ENCODE data around the gene NUDT22. TPM values are rescaled to one million over a fixed set of nuclear protein-coding genes. Genes with fewer than 3 reads are reported as not detected.

Gene NUDT22
- total and polyA plus RNA-seq, 2 of the 4 experiments (the other 2 are of a cell fraction), result 21.3 to 44.6 TPM

GRCh38 chr11:64210301-64211020, 15.6 kb upstream of the NUDT22 start (continued):
- TF ChIP-seq RFX5 (IDR thresholded peaks at IDR 0.05; ENCODE audit: low read depth, low read length) (no peak), MAFK (IDR thresholded peaks at IDR 0.05; ENCODE audit: low read depth, low read length) (no peak)

GRCh38 chr11:64211181-64211872, 14.7 kb upstream of the NUDT22 start:
- POLR2A ChIA-PET (ENCODE audit: unreplicated experiment), result no interaction called here
- no peak overlapping the region for H2AFZ ChIP-seq (replicated peaks; ENCODE audit: low read length, poor library complexity)
- no peak overlapping the region for H3K4me3 ChIP-seq (ENCODE audit: insufficient read depth, low read depth, low read length)
- no peak overlapping the region for H2BK5ac ChIP-seq (ENCODE audit: low read depth, low read length, poor library complexity, severe bottlenecking)
- peaks cover 7% of the 10 kb centered on the region for H3K36me3 ChIP-seq (ENCODE audit: control insufficient read depth, insufficient read depth, low read length)
- no peak overlapping the region for H2BK15ac ChIP-seq (ENCODE audit: low read depth, low read length)
- ATAC-seq (ENCODE audit: low read depth), result no peak
- H3K9me3 ChIP-seq (ENCODE audit: control insufficient read depth, insufficient read depth, low read length), result no peaks in the 10 kb centered on the region
- no peak overlapping the region for H3K14ac ChIP-seq (replicated peaks; ENCODE audit: low read depth, low read length)
- CTCF ChIA-PET, result no interaction called here
- no peak overlapping the region for H3K18ac ChIP-seq (ENCODE audit: low read depth, low read length)
- H4K8ac ChIP-seq (ENCODE audit: low read depth in 2 of 2, low read length in 2 of 2), result no peak overlapping the region
- peaks cover 0 to 17% of the 10 kb centered on the region in 2 experiments; a peak in 2 of 4 replicates for H3K79me1 ChIP-seq (ENCODE audit: low read depth in 1 of 2, low read length in 2 of 2)
- no peaks in the 10 kb centered on the region; the same call in 1 of the 2 replicates for H3K9me1 ChIP-seq (ENCODE audit: insufficient read depth, low read length)
- no peaks in the 10 kb centered on the region; the same call in 1 of the 2 replicates for H4K20me1 ChIP-seq (ENCODE audit: insufficient read depth, low read length)
- H3K4me1 ChIP-seq (ENCODE audit: control insufficient read depth, insufficient read depth, low read length), result peaks cover 10% of the 10 kb centered on the region
- WGBS, 2 experiments (ENCODE audit: extremely low coverage in 2 of 2, insufficient read length in 1 of 2), result 97% methylated on average over 4 of the region's 30 CpGs; no CpG with 5 or more reads in 1 of the 2 experiments
- H2BK120ac ChIP-seq (ENCODE audit: low read depth, low read length), result no peak overlapping the region
- in situ Hi-C loops (cut with MboI; ENCODE audit: low sequenced_read_pairs), result no loop called here
- H4K91ac ChIP-seq (ENCODE audit: insufficient read depth, low read depth, low read length), result no peak overlapping the region
- H3K56ac ChIP-seq (ENCODE audit: extremely low read depth, insufficient read depth, low read length), result no peak overlapping the region
- no peak for DNase-seq
- H3K9ac ChIP-seq (ENCODE audit: low read depth, low read length), result no peak overlapping the region
- BruUV-seq (replicated peaks), result no TSS peak
- H3K4me2 ChIP-seq (ENCODE audit: low read depth, low read length), result no peak overlapping the region
- dilution Hi-C loops (cut with HindIII; ENCODE audit: low sequenced_read_pairs, unreplicated experiment), result no loop called here
- no peaks in the 10 kb centered on the region for H3K27me3 ChIP-seq (ENCODE audit: control insufficient read depth, insufficient read depth, low read length)
- H3K4ac ChIP-seq (ENCODE audit: low read depth, low read length), result no peak overlapping the region
- no peak overlapping the region for H3K27ac ChIP-seq (ENCODE audit: insufficient read depth, low read length)
- intact Hi-C loops (cut with micrococcal nuclease), result no loop called here
- H4K5ac ChIP-seq (ENCODE audit: low read depth, low read length), result no peak overlapping the region
- H2BK20ac ChIP-seq (ENCODE audit: low read depth, low read length), result no peak overlapping the region
- H3K23ac ChIP-seq (ENCODE audit: low read depth, low read length), result no peak overlapping the region
- H2AK9ac ChIP-seq (replicated peaks; ENCODE audit: low read depth, low read length, poor library complexity), result no peak overlapping the region
- no peak overlapping the region for H2AK5ac ChIP-seq (ENCODE audit: low read depth, low read length)
- TF ChIP-seq USF2 (IDR thresholded peaks at IDR 0.05; ENCODE audit: low read depth, low read length) (no peak), RAD21 (IDR thresholded peaks at IDR 0.05; ENCODE audit: low read length) (no peak), CEBPB (IDR thresholded peaks at IDR 0.05; ENCODE audit: low read depth, low read length) (no peak), MAZ (IDR thresholded peaks at IDR 0.05; ENCODE audit: borderline replicate concordance, low read depth, low read length) (no peak), ELK1 (IDR thresholded peaks at IDR 0.05; ENCODE audit: borderline replicate concordance, low read depth, low read length) (no peak), CHD1 (IDR thresholded peaks at IDR 0.05; ENCODE audit: low read depth, low read length) (no peak), NFE2L2 (IDR thresholded peaks at IDR 0.05; ENCODE audit: low read depth, low read length) (no peak), MXI1 (IDR thresholded peaks at IDR 0.05; ENCODE audit: borderline replicate concordance, low read depth, low read length) (no peak), POLR2A (IDR thresholded peaks at IDR 0.05; ENCODE audit: low read depth, low read length) (no peak), SMC3 (IDR thresholded peaks at IDR 0.05; ENCODE audit: low read depth, low read length) (no peak), BHLHE40 (IDR thresholded peaks at IDR 0.05; ENCODE audit: low read depth, low read length) (no peak)

Data from IMR-90 (cell line).